Mucosa of rectum (tissue), 2 donors: ENCODE data around the gene MUC7.
"Not testable (repeated sequence)": the region's sequence is repeated elsewhere in the genome, so short reads cannot be mapped to it uniquely, and the experiment has no call there.

ENCODE experiments used
- H3K27ac ChIP-seq, 2 donors: one replicate each; pipeline ENCODE4 v1.7.0; 2013; ENCODE audit warnings: inconsistent platforms in 2 of 2, low read depth in 2 of 2, low read length in 2 of 2
- H3K27me3 ChIP-seq, 2 donors: one replicate each; pipeline ENCODE4 v1.7.0; 2013; ENCODE audit warnings: low read length in 2 of 2; ENCODE audit not compliant: control insufficient read depth in 2 of 2, insufficient read depth in 2 of 2
- H3K36me3 ChIP-seq, 2 donors: one replicate each; pipeline ENCODE4 v1.7.0; 2013; ENCODE audit warnings: low read length in 2 of 2; ENCODE audit not compliant: control insufficient read depth in 2 of 2, insufficient read depth in 2 of 2
- H3K4me1 ChIP-seq, 2 donors: one replicate each; pipeline ENCODE4 v1.7.0; 2013; ENCODE audit warnings: low read length in 2 of 2, mild to moderate bottlenecking in 1 of 2; ENCODE audit not compliant: control insufficient read depth in 2 of 2, insufficient read depth in 2 of 2
- H3K4me3 ChIP-seq, 2 donors: one replicate each; pipeline ENCODE4 v1.7.0; 2013; ENCODE audit warnings: low read length in 2 of 2
- H3K9ac ChIP-seq, 2 donors: one replicate each; pipeline ENCODE4 v1.7.0; 2013; ENCODE audit warnings: low read length in 2 of 2, low read depth in 1 of 2, mild to moderate bottlenecking in 1 of 2
- H3K9me3 ChIP-seq, 2 donors: one replicate each; pipeline ENCODE4 v1.7.0; 2013; ENCODE audit warnings: low read length in 2 of 2; ENCODE audit not compliant: control insufficient read depth in 2 of 2
- donor health status: healthy.
- donor health status: Normal muscosa, but diverticular disease.

Gene MUC7

GRCh38 chr4:70496231-70496630 is 24.2 kb downstream of the MUC7 start:
- no peaks in the 10 kb centered on the region for H3K36me3 ChIP-seq
- no peak overlapping the region for H3K9ac ChIP-seq
- no peak overlapping the region for H3K27ac ChIP-seq
- H3K9me3 ChIP-seq: no peaks in the 10 kb centered on the region
- H3K4me3 ChIP-seq: no peak overlapping the region
- H3K4me1 ChIP-seq: no peaks in the 10 kb centered on the region
- H3K27me3 ChIP-seq: no peaks in the 10 kb centered on the region

- not testable (repeated sequence) for H3K27ac ChIP-seq, H3K9ac ChIP-seq, H3K9me3 ChIP-seq, H3K4me3 ChIP-seq, H3K4me1 ChIP-seq, H3K27me3 ChIP-seq, H3K36me3 ChIP-seq
Observed at GRCh38 chr4:70501838-70502237, 29.8 kb downstream of the MUC7 start.

DNA sequence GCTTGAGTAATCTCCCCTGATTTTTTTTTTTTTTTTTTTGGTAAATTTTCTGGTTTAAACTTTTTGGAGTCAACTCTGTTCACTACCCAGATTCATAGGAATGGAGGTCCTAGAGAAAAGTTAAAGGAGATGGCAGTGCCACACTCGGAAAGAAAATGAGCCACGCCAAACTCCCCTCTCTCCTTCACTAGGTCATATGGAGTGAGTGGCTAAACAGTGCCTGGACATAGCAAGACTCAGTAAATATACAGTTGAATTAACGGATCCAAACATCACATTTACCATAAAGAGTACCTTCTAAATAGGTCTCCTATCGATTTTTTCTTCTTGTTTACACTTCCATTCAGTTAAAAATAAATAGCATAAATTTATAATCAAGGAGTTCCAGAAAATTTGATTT is 32.7 kb downstream of the MUC7 start:
- H3K36me3 ChIP-seq: no peaks in the 10 kb centered on the region
- no peaks in the 10 kb centered on the region for H3K4me1 ChIP-seq
- H3K9ac ChIP-seq: no peak overlapping the region
- H3K27me3 ChIP-seq: no peaks in the 10 kb centered on the region
- H3K27ac ChIP-seq: no peak overlapping the region
- H3K4me3 ChIP-seq: no peak overlapping the region
- no peaks in the 10 kb centered on the region for H3K9me3 ChIP-seq

GRCh38 chr4:70505151-70505748 is 33.3 kb downstream of the MUC7 start:
- H3K36me3 ChIP-seq: no peaks in the 10 kb centered on the region
- no peaks in the 10 kb centered on the region for H3K9me3 ChIP-seq
- H3K4me1 ChIP-seq: no peaks in the 10 kb centered on the region
- no peaks in the 10 kb centered on the region for H3K27me3 ChIP-seq
- no peak overlapping the region for H3K4me3 ChIP-seq
- no peak overlapping the region for H3K9ac ChIP-seq
- no peak overlapping the region for H3K27ac ChIP-seq

GRCh38 chr4:70508801-70509200 is 36.8 kb downstream of the MUC7 start:
- no peaks in the 10 kb centered on the region for H3K4me1 ChIP-seq
- H3K27me3 ChIP-seq: no peaks in the 10 kb centered on the region
- no peaks in the 10 kb centered on the region for H3K36me3 ChIP-seq
- no peak overlapping the region for H3K27ac ChIP-seq
- no peak overlapping the region for H3K9ac ChIP-seq
- no peaks in the 10 kb centered on the region for H3K9me3 ChIP-seq
- H3K4me3 ChIP-seq: no peak overlapping the region

DNA sequence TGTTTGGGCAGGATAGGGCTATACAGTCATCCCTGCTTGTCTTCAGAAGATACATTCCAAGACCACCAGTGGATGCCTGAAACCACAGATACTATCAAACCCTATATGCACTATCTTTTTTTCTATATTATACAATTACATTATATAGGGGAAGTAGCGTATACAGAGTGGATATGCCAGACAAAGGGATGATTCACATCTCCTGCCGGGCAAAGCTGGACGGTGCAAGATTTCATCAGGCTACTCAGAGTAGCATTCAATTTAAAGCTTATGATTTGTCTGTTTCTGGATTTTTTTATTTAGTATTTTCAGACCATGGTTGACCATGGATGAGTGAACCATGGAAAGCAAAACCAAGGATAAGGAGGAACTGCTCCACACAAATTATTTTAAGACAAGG is 39.4 kb downstream of the MUC7 start:
- H3K9me3 ChIP-seq: no peaks in the 10 kb centered on the region
- H3K27me3 ChIP-seq: no peaks in the 10 kb centered on the region
- no peaks in the 10 kb centered on the region for H3K36me3 ChIP-seq

DNA sequence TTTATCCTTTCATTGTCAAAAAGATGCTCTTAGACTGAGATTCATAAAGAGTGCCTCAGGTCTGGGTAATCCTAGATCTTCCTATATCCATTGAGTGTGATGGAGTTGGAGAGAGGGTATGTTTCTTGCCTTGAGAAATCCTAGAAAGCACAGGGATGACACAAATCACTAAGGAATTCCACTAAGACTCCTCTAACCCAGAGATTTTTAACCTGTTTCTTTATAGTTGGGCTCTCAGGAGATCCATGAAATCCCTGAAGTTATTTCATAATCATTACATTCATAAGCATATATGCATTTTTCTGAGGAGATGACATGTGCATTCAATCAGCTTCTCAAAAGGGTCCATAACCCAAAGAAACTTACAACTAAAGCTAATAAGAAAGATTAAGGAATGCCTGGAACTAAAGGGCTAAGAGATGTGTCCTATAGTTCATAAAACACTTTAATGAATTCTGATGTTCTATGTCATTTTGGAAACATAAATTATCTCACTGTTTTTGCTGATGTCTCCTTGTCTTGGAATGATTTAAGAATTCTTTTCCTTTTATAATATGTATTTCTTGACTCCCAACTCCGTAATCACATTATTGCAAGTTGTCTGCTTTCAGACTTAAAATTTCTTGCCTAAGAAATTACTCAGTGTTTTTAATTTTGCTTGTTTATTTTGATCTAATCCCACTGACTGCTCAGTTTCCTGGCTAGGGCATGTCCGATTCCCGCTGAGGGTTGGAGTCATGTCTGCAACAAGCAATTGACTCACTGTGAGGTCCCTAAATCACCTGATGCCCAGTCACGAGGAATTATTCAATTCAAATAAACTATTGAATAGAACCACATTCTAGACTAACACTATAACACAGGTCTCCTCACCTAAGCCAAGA is 43.6 kb downstream of the MUC7 start:
- H3K36me3 ChIP-seq: no peaks in the 10 kb centered on the region
- H3K9me3 ChIP-seq: no peaks in the 10 kb centered on the region
- no peak overlapping the region for H3K4me3 ChIP-seq
- H3K27me3 ChIP-seq: no peaks in the 10 kb centered on the region
- H3K27ac ChIP-seq: no peak overlapping the region
- H3K9ac ChIP-seq: no peak overlapping the region
- no peaks in the 10 kb centered on the region for H3K4me1 ChIP-seq

More for the DNA sequence above, 39.4 kb downstream of the MUC7 start:
- H3K4me1 ChIP-seq: no peaks in the 10 kb centered on the region
- H3K4me3 ChIP-seq: no peak overlapping the region
- no peak overlapping the region for H3K27ac ChIP-seq
- no peak overlapping the region for H3K9ac ChIP-seq

DNA sequence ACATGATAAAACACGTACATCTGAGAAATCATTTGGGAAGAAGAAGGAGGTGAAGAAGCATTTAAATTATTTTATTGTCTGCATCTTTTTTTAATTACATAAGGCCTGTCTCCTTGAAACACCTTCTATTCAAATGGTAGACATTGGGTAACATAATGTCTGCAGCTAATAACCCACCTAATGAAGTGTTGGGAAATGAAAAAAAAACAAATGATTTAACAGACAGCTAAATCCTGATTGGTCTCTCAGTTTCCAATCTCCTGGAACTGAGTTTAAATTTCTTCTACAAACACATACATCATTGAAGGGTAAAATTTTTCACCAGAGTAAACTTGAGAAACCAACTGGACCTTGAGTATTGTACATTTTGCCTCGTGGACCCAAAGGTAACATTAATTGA is 46.3 kb downstream of the MUC7 start, which contains the start of gene AMTN:
AMTN (plus strand) TSS at position 301 of the 400 bp plus-strand sequence. CDS start 209 bp downstream, outside the sequence.
- Histone ChIP-seq H3K27me3 (no peaks in the 10 kb centered on the region), H3K9me3 (no peaks in the 10 kb centered on the region), H3K9ac (no peak within 1 kb of the TSS), H3K27ac (no peak within 1 kb of the TSS), H3K36me3 (no peaks in the 10 kb centered on the region), H3K4me1 (no peaks in the 10 kb centered on the region), H3K4me3 (no peak within 1 kb of the TSS)

DNA sequence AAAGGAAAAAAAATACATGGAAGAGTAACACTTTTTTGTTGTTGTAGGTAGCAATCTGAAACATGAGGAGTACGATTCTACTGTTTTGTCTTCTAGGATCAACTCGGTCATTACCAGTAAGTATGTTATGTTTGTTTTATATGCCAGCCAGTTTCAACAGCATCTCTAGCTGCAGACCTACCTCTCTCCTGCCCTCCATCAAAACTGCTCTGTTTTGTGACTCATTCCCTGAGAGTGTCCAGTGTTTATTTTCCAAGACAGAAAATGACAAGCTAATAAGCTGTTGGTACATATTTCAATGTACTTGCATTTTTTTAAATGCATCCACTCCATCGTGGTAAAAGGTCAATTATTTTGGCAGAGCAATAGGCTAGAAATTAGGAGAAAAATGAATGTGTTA is 46.7 kb downstream of the MUC7 start:
- Histone ChIP-seq H3K36me3 (no peaks in the 10 kb centered on the region), H3K4me3 (no peak overlapping the region), H3K27me3 (no peaks in the 10 kb centered on the region), H3K9ac (no peak overlapping the region), H3K4me1 (no peaks in the 10 kb centered on the region), H3K9me3 (no peaks in the 10 kb centered on the region), H3K27ac (no peak overlapping the region)

DNA sequence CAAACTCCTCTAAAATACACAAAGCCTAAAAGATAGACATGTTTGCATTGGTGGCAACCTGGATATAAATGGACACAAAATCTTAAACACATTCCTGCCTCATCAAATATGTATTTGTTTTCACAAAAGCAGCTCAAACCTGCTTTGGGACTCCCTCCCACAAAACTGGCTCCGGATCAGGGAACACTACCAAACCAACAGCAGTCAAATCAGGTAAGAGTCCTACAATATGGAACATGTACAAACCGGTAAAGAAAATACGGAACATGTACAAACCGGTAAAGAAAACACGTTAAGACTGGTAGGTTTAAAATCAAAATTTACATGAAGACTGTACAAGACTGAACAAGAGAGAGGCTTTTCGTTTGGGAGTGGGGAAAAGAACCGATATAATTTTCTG is 50.6 kb downstream of the MUC7 start:
- H3K36me3 ChIP-seq: no peaks in the 10 kb centered on the region
- no peak overlapping the region for H3K4me3 ChIP-seq
- no peak overlapping the region for H3K9ac ChIP-seq
- no peaks in the 10 kb centered on the region for H3K4me1 ChIP-seq
- no peaks in the 10 kb centered on the region for H3K9me3 ChIP-seq
- no peak overlapping the region for H3K27ac ChIP-seq
- H3K27me3 ChIP-seq: no peaks in the 10 kb centered on the region
